HG03135 (cell line): ENCODE measurements around the gene IL1R1.

Experiments used
- ATAC-seq: cut with Tn5 transposase; IDR thresholded peaks from one replicate; pipeline ENCODE4 v1.9.1; 2021; ENCODE audit warnings: mild to moderate bottlenecking, moderate library complexity; ENCODE audit not compliant: unreplicated experiment

Gene IL1R1

GRCh38 chr2:102166189-102166845, 23.8 kb downstream of the IL1R1 start:
- no peak for ATAC-seq

GRCh38 chr2:102168026-102168771, 25.7 kb downstream of the IL1R1 start:
- no peak for ATAC-seq

- ATAC-seq: no peak
Measured at GRCh38 chr2:102171946-102172345, 29.4 kb downstream of the IL1R1 start.

- no peak for ATAC-seq
Measured at GRCh38 chr2:102172745-102173144, 30.2 kb downstream of the IL1R1 start.

- no peak for ATAC-seq
Measured at GRCh38 chr2:102176172-102176571, 33.6 kb downstream of the IL1R1 start.

GRCh38 chr2:102177814-102178478, 35.4 kb downstream of the IL1R1 start:
- no peak for ATAC-seq

GRCh38 chr2:102179061-102179460, 36.5 kb downstream of the IL1R1 start:
- ATAC-seq: no peak

- no peak for ATAC-seq
Measured at GRCh38 chr2:102179788-102180686, 37.5 kb downstream of the IL1R1 start.

GRCh38 chr2:102180687-102180999, 38.1 kb downstream of the IL1R1 start:
- ATAC-seq: no peak

GRCh38 chr2:102181376-102181775, 38.8 kb downstream of the IL1R1 start:
- ATAC-seq: no peak

GRCh38 chr2:102181919-102182635, 39.5 kb downstream of the IL1R1 start:
- no peak for ATAC-seq

GRCh38 chr2:102184018-102184417, 41.5 kb downstream of the IL1R1 start:
- no peak for ATAC-seq

GRCh38 chr2:102184568-102184967, 42.0 kb downstream of the IL1R1 start:
- no peak for ATAC-seq

- no peak for ATAC-seq
Measured at GRCh38 chr2:102185347-102185746, 42.8 kb downstream of the IL1R1 start.

GRCh38 chr2:102186791-102187495, 44.4 kb downstream of the IL1R1 start, which contains the start of gene IL1RL2:
Gene IL1RL2, plus strand, starts transcription at chr2:102187023. Its CDS starts 845 bp downstream, at chr2:102187868.
- no peak for ATAC-seq

GRCh38 chr2:102187496-102188150, 45.1 kb downstream of the IL1R1 start:
- no peak for ATAC-seq

- no peak for ATAC-seq
Measured at GRCh38 chr2:102190430-102191107, 48.0 kb downstream of the IL1R1 start.

GRCh38 chr2:102191501-102191900, 49.0 kb downstream of the IL1R1 start:
- ATAC-seq: no peak

GRCh38 chr2:102193074-102193473, 50.5 kb downstream of the IL1R1 start:
- ATAC-seq: no peak
